HG03045 (cell line): ENCODE data around the gene EGR4.
"Not testable (repeated sequence)": the region's sequence is repeated elsewhere in the genome, so short reads cannot be mapped to it uniquely, and the experiment has no call there.

Source experiments
- ATAC-seq: cut with Tn5 transposase; IDR thresholded peaks from one replicate; pipeline ENCODE4 v1.9.1; 2021; ENCODE audit warnings: mild to moderate bottlenecking, moderate library complexity; ENCODE audit not compliant: unreplicated experiment

EGR4 gene

GRCh38 chr2:73264332-73264606, 29.1 kb downstream of the EGR4 start:
- no peak for ATAC-seq

DNA sequence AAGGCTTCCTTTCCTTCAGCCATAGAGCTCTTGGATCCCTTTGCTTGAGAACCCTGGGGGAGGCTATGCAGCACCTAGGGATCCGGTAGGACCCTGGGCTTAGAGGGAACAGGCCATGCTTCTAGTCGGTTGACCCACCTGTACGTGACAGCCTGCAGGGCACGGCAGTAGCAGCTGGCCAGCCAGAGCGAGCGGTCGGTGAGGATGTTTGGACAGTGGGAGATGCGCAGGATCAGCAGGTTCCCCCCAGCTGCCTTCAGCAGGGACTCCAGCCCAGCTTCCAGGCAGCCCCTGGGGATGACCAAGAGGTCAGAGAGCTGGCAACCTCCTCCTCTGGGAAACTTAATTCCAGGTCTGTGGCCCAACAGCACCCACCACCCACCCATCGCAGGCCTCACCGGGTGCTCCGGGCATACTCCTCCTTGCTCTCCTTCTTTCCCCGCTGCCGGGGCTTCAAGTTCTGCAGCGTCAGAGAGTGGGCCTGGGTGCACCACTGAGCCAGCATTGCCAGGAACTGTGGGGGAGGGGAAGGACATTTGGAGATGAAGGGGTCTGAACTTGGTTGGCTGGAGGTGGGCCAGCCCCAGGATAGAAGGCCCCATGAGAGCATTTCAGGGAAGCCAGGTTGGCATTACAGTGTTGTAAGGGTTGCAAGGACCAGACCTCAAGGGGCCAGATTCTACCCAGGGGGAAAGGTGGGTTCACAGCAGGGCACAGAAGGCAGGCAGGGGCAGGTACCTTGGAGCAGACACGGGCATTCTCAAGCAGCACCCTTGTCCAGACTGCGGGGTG, 29.6 kb downstream of the EGR4 start:
- ATAC-seq, result no peak

DNA sequence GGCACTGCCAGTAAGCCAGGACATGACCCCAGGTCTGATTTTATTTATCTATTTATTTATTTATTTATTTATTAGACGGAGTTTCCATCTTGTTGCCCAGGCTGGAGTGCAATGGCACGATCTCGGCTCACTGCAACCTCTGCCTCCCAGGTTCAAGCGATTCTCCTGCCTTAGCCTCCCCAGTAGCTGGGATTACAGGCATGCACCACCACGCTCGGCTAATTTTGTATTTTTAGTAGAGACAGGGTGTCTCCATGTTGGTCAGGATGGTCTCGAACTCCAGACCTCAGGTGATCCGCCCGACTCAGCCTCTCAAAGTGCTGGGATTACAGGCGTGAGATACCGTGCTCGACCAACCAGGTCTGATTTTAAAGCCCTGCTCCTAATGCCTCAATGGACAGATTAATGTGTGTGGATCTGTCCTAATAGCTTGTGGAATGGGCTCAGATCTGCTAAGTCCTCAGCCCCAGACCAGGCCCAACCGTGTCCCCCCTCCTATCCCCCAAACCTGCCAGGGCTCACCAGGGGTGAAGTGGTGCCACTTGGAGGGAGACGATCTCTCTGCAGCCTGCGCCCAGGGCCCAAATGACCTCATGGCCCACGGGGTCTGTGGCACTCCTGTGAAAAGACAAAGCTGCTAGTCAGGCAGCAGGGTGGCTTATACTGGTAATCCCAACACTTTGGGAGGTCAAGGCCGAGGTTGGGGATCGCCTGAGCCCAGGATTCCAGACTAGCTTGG, 30.5 kb downstream of the EGR4 start:
- not testable (repeated sequence) for ATAC-seq

GRCh38 chr2:73262108-73262651, 31.2 kb downstream of the EGR4 start:
- no peak for ATAC-seq

GRCh38 chr2:73260338-73260984, 32.9 kb downstream of the EGR4 start:
- no peak for ATAC-seq

DNA sequence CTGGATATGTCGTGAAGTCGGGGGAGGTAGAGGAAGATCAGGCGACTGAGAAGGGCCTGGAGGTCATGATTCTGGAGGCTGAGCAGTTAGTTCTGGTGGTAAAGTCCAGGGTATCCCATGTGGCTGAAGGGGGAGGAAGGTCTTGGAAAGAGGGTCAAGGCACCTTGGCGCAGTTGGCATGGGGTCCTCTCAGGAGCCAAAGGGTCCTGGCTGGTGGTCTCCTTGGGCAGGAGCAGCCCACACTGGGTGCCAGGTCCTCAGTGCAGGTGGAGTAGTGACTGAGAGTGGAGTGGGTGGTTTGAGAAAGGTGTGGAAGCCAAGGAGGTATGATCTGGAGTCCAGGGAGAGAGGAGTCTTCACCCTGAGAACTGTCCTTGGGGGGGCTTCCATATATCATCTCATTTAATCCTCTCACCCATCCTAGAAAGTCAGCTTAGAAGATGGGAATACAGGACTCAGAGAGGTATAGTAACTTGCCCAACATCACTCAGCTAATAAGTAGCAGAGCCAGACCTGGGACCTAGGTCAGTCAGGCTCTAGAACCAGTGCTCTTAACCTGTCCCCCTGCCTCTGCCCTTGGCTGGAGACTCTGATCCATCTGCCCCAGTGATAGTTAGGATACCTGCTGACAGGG, 33.5 kb downstream of the EGR4 start:
- no peak for ATAC-seq

DNA sequence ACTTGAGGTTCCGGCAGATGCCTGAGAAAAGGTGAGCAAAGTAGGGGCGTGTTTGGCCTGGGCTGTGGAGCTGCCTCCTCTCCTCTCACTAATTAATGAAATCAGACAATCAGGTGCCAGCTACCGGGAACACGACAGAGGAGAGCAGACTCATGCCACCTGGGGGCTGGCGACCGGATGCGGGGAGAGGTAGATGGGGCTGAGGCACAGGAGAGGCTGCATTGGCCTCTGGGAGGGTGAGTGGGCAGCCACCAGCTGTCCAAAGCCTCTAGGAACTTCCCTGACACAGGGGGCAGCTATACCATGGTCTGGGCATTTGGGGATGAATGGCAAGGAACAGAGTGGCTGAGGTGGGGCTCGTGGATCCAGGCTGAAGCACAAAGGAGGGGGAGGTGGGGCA, 34.1 kb downstream of the EGR4 start:
- ATAC-seq, result no peak

DNA sequence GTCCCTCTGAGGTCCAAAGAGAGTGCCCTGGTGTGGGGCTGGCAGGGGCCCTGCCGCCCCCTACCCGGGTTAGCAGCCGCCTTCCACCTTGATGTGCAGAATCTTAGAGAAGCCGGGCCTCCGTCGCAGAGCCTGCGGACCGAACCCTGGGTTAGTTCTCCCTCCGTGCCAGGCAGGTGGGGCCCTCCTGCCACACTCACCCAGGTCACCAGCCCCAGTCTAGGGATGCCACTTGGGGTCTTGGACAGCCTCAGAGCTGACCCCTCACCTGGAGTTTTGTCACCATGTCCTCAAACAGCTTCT, 34.5 kb downstream of the EGR4 start:
- ATAC-seq, result no peak

DNA sequence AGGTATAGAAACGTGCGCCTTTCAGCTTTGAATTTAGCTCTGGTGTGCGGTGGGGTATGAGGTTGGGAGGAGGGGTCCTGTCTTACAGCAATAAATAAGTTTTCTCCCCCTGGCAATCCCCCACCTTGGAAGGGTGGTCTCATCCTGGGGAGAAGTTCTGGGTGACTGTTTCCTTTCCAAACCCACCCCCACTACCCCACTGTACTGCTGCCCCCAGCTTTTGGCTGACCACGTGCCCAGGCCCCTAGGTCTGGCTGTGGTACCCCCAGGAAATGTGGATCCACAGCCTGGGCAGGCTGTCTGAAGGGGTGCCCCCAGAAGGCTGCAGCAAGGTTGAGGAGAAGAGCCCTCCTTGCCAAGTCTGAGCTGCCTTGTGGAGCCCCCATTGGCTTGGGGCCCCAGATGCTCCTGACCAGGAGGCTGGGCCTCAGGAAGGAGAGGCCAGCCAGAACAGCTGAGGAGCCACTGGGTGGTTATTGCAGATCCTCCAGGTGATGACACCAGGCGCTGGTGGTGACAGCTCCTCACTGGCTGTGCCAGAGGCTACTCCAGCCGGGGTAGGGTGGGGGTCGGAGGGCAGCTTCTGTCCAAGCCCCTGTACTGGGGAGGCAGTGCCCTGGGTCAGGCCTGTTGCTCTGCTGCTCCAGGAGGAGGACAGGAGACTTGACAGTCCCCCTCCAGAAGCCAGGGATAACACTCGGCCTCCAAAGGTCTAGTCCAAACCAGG, 35.0 kb downstream of the EGR4 start:
- no peak for ATAC-seq

DNA sequence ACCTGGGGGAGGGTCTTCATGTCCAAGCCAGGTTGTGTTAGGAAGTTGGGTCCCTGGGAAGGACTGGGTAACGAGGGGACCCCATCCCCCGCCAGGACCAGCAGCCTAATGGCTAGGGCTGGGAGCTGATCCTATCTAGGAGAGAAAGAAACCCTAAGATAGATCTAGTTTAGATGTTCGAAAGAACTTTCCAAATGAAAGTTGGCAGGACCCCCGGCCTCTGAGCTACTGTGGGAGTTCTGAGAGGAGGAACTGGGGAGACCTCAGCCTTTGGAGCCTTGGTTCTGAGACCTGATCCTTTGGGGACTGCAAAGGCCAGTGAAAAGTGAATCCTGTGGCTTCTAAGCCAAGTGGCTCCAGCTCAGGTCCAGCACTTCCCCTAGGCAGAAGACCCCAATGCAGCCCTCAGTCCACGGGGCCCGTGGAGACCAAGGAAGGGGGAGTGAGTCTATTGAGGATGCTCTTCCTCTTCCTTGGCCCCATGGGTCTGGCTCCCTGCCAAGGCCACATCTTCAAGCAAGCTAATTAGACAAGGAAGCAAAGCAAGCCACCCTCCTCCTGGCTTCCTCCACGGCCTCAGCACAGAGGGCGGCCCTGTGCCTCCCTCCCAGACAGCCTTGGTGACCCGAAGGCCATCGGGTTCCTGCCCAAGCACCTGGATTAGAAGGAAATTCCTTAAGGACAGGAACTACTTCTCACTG, 35.8 kb downstream of the EGR4 start:
- no peak for ATAC-seq

DNA sequence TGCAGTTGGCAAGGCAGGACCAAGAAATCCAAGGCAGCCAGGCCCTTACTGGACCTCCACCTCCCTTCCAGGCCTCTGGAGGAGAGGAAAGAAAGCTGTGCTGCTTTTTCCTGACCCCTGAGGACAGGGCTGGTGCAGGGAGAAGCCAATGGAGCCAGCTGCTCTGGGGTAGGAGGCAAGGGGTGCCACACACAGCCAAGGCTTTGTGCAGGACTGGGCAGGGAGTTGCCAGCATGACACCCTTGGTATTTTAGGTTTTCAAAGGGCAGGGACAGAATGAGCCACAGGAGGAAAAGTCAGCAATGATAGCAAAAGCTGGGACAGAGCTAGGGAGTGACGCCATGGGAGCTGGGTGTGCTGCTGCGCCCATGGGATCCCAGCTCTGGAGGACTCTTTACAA, 36.3 kb downstream of the EGR4 start:
- ATAC-seq, result no peak

GRCh38 chr2:73256618-73256922, 36.8 kb downstream of the EGR4 start:
- no peak for ATAC-seq

- ATAC-seq, result no peak
Observed at GRCh38 chr2:73255907-73256617, 37.3 kb downstream of the EGR4 start.

- ATAC-seq, result no peak
Observed at GRCh38 chr2:73255007-73255644, 38.2 kb downstream of the EGR4 start.

DNA sequence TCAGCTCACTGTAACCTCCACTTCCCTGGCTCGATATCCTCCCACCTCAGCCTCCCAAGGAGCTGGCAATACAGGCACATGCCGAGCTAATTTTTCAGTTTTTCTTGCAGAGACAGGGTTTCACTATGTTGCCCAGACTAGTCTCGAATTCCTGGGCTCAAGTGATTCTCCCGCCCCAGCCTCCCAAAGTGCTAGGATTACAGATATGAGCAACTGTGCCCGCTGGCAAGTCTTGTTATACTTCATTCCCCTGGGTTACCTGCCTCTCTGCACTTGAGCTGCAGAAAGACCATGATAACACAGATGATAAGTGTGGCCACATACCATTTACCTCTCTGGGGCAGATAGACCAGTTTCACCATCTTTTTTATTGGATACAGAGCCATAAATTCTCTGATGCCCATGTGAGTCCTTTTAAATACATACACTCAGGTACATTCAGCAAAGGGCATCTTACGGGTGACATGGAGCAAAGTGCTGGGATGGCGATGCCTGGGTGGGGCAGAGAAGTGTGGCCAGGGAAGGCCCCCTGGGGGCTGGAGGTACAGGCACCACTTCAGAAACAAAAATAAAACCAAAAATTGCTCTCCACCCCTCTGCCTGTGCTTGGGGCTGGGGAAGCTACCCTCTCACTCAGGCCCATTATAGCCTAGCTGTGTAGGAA, 38.9 kb downstream of the EGR4 start:
- no peak for ATAC-seq

- no peak for ATAC-seq
Observed at GRCh38 chr2:73253901-73254300, 39.4 kb downstream of the EGR4 start.

- ATAC-seq, result no peak
Observed at GRCh38 chr2:73253400-73253799, 39.9 kb downstream of the EGR4 start.

- no peak for ATAC-seq
Observed at GRCh38 chr2:73252238-73253027, 40.9 kb downstream of the EGR4 start.
